Activated gamma-delta T cell (primary cell): ENCODE measurements around the gene TMEM94.
A peak's percentile ranks its signal among the peaks of the same experiment; 100 is the strongest.
"Not testable (repeated sequence)": the region's sequence is repeated elsewhere in the genome, so short reads cannot be mapped to it uniquely, and the experiment has no call there.

ENCODE experiments used
- DNase-seq: peaks from one replicate; lab custom pipeline; 2025; lab: John Stamatoyannopoulos, UW
- total RNA-seq, 2 donors: gene quantifications; one replicate each; lab custom pipeline; 2026; lab: John Stamatoyannopoulos, UW

The TMEM94 gene
- total RNA-seq, result 95.4 to 100 reads per million in 2 donors

- peak; percentile 58 for DNase-seq
These were observed at the start of gene TMEM94 for GRCh38 chr17:75456417-75457046. Gene TMEM94 (plus strand): TSS chr17:75456635. CDS start chr17:75471906, 15,271 bp downstream.

- DNase-seq, result no peak
These were observed 48.6 kb upstream of the TMEM94 start for GRCh38 chr17:75407655-75408352.

GRCh38 chr17:75410141-75410540, 46.3 kb upstream of the TMEM94 start:
- no peak for DNase-seq

- DNase-seq, result no peak
These were observed 44.9 kb upstream of the TMEM94 start for GRCh38 chr17:75411328-75412067.

- no peak for DNase-seq
These were observed 43.7 kb upstream of the TMEM94 start for GRCh38 chr17:75412455-75413317.

GRCh38 chr17:75414488-75414887, 41.9 kb upstream of the TMEM94 start:
- no peak for DNase-seq

GRCh38 chr17:75416006-75416405, 40.4 kb upstream of the TMEM94 start:
- no peak for DNase-seq

- no peak for DNase-seq
These were observed 39.3 kb upstream of the TMEM94 start for GRCh38 chr17:75417054-75417580.

GRCh38 chr17:75418531-75418930, 37.9 kb upstream of the TMEM94 start:
- no peak for DNase-seq

GRCh38 chr17:75428543-75429469, 27.6 kb upstream of the TMEM94 start:
- DNase-seq, result no peak

- DNase-seq, result no peak
These were observed 26.1 kb upstream of the TMEM94 start for GRCh38 chr17:75430159-75430974.

GRCh38 chr17:75433218-75433783, 23.1 kb upstream of the TMEM94 start:
- no peak for DNase-seq

GRCh38 chr17:75434433-75434832, 22.0 kb upstream of the TMEM94 start:
- not testable (repeated sequence) for DNase-seq

GRCh38 chr17:75437404-75437803, 19.0 kb upstream of the TMEM94 start:
- not testable (repeated sequence) for DNase-seq

GRCh38 chr17:75439287-75439686, 17.1 kb upstream of the TMEM94 start:
- no peak for DNase-seq

- no peak for DNase-seq
These were observed 15.5 kb upstream of the TMEM94 start for GRCh38 chr17:75440738-75441448.

- DNase-seq, result no peak
These were observed 14.0 kb upstream of the TMEM94 start for GRCh38 chr17:75442168-75443103.
